ENCODE results near the gene FGF5. TPM values are rescaled to one million over a fixed set of nuclear protein-coding genes. Genes with fewer than 3 reads are reported as not detected.
A peak's percentile ranks its signal among the peaks of the same experiment; 100 is the strongest.

The FGF5 gene
- total RNA-seq, 1 experiment from 2014 or later: not detected

DNA sequence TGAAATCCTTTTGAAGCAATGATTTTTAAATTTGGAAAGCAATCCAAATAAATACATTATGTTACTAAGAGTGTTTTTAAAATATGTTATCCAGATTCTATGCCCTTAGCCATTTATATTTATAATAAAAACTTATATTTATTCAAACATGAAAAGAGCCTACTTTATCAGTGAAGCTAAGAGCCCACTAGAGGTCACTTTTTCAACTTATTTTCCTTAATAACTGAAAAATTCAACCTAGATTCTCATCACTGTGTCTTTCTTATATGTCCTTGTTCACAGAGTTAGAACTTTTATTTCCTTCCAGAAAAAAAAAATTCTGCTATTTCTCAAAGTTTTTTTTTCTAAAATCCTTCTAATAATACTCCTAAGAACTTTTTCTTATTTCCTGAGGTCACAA is 45.3 kb upstream of the FGF5 start:
- Histone ChIP-seq H3K36me3 (ENCODE audit: control insufficient read depth in 1 of 2, insufficient read depth in 2 of 2, low read length in 2 of 2) (no peaks in the 10 kb centered on the region), H3K4me3 (replicated peaks in 1 of 2; ENCODE audit: low read depth in 1 of 2, low read length in 2 of 2) (no peak overlapping the region), H3K27ac (ENCODE audit: low read depth, low read length) (no peak overlapping the region), H3K4me1 (ENCODE audit: control insufficient read depth in 1 of 2, insufficient read depth in 2 of 2, low read length in 2 of 2) (no peaks in the 10 kb centered on the region), H2AFZ (ENCODE audit: low read depth, low read length, poor library complexity, severe bottlenecking) (no peak overlapping the region), H3K9ac (ENCODE audit: low read length) (no peak overlapping the region), H3K79me2 (ENCODE audit: insufficient read depth, low read length) (no peaks in the 10 kb centered on the region), H3K27me3 (ENCODE audit: insufficient read depth, low read length) (peaks cover 53% of the 10 kb centered on the region), H3K9me2 (ENCODE audit: insufficient read depth) (no peaks in the 10 kb centered on the region), H4K20me1 (ENCODE audit: insufficient read depth) (no peaks in the 10 kb centered on the region), H3K4me2 (ENCODE audit: low read length) (no peak overlapping the region), H3K9me3 (ENCODE audit: control insufficient read depth in 1 of 2, insufficient read depth in 1 of 2, low read depth in 1 of 2, low read length in 2 of 2) (no peaks in the 10 kb centered on the region)
- BruUV-seq (replicated peaks): no TSS peak
- ATAC-seq: no peak
- ChIA-PET RAD21 (ENCODE audit: low non-redundant PET in 1 of 2, low total read pairs in 2 of 2, uncharacterized antibody in 2 of 2, unreplicated experiment in 2 of 2) (interaction anchor here in 1 of 2 experiments (1.2 kb wide), 1 partner anchor 115 kb away, joined by 4 read pairs; no protein-coding TSS in a partner anchor), CTCF (interaction anchor here (0.8 to 2.3 kb wide), 12 partner anchors 8 to 1269 kb away, joined by 3 to 12 read pairs (median 4); no protein-coding TSS in a partner anchor), POLR2A (no interaction called here)
- TF ChIP-seq CTCF (IDR thresholded peaks at IDR 0.05 in 2 of 3, conservative IDR thresholded peaks at IDR 0.05 in 1 of 3; ENCODE audit: borderline replicate concordance in 1 of 3, insufficient read depth in 1 of 3, low read depth in 2 of 3, low read length in 2 of 3) (peak in 2 of 3 experiments; percentile 19 to 20; a peak in 2 of 6 replicates), RAD21 (IDR thresholded peaks at IDR 0.05; ENCODE audit: low read depth) (0 out of 2 replicates have a peak, but pooled peaks have one; percentile 26), ZBTB33 (IDR thresholded peaks at IDR 0.05; ENCODE audit: extremely low read depth, insufficient replicate concordance, low read length) (no peak)
- intact Hi-C loops (cut with micrococcal nuclease): loop anchor here (10.0 kb wide), 1 partner anchor 834 kb away; no protein-coding TSS in a partner anchor
- DNase-seq (ENCODE audit: low read depth, low spot score): no peak

GRCh38 chr4:80225595-80225994 is 40.9 kb upstream of the FGF5 start:
- ATAC-seq (no peak), DNase-seq (ENCODE audit: low read depth, low spot score) (no peak)
- Histone ChIP-seq H3K36me3 (ENCODE audit: control insufficient read depth in 1 of 2, insufficient read depth in 2 of 2, low read length in 2 of 2) (no peaks in the 10 kb centered on the region), H3K79me2 (ENCODE audit: insufficient read depth, low read length) (no peaks in the 10 kb centered on the region), H3K27ac (ENCODE audit: low read depth, low read length) (no peak overlapping the region), H3K9me3 (ENCODE audit: control insufficient read depth in 1 of 2, insufficient read depth in 1 of 2, low read depth in 1 of 2, low read length in 2 of 2) (no peaks in the 10 kb centered on the region), H3K4me2 (ENCODE audit: low read length) (no peak overlapping the region), H2AFZ (ENCODE audit: low read depth, low read length, poor library complexity, severe bottlenecking) (no peak overlapping the region), H3K9ac (ENCODE audit: low read length) (no peak overlapping the region), H4K20me1 (ENCODE audit: insufficient read depth) (no peaks in the 10 kb centered on the region), H3K4me1 (ENCODE audit: control insufficient read depth in 1 of 2, insufficient read depth in 2 of 2, low read length in 2 of 2) (no peaks in the 10 kb centered on the region), H3K27me3 (ENCODE audit: insufficient read depth, low read length) (peaks cover 58% of the 10 kb centered on the region), H3K4me3 (replicated peaks in 1 of 2; ENCODE audit: low read depth in 1 of 2, low read length in 2 of 2) (no peak overlapping the region), H3K9me2 (ENCODE audit: insufficient read depth) (no peaks in the 10 kb centered on the region)
- ChIA-PET RAD21 (ENCODE audit: low non-redundant PET in 1 of 2, low total read pairs in 2 of 2, uncharacterized antibody in 2 of 2, unreplicated experiment in 2 of 2) (no interaction called here), CTCF (no interaction called here), POLR2A (no interaction called here)
- TF ChIP-seq POLR2A (IDR thresholded peaks at IDR 0.05; ENCODE audit: borderline replicate concordance, extremely low read depth, insufficient read depth, insufficient read length): no peak
- BruUV-seq (replicated peaks): no TSS peak
- intact Hi-C loops (cut with micrococcal nuclease): loop anchor here (10.0 kb wide), 1 partner anchor 829 kb away; no protein-coding TSS in a partner anchor
